Measurements from ENCODE around the gene NEU4. TPM values are rescaled to one million over a fixed set of nuclear protein-coding genes. Genes with fewer than 3 reads are reported as not detected.

The NEU4 gene
- total RNA-seq, 1 donor from 2014 or later, result not detected

DNA sequence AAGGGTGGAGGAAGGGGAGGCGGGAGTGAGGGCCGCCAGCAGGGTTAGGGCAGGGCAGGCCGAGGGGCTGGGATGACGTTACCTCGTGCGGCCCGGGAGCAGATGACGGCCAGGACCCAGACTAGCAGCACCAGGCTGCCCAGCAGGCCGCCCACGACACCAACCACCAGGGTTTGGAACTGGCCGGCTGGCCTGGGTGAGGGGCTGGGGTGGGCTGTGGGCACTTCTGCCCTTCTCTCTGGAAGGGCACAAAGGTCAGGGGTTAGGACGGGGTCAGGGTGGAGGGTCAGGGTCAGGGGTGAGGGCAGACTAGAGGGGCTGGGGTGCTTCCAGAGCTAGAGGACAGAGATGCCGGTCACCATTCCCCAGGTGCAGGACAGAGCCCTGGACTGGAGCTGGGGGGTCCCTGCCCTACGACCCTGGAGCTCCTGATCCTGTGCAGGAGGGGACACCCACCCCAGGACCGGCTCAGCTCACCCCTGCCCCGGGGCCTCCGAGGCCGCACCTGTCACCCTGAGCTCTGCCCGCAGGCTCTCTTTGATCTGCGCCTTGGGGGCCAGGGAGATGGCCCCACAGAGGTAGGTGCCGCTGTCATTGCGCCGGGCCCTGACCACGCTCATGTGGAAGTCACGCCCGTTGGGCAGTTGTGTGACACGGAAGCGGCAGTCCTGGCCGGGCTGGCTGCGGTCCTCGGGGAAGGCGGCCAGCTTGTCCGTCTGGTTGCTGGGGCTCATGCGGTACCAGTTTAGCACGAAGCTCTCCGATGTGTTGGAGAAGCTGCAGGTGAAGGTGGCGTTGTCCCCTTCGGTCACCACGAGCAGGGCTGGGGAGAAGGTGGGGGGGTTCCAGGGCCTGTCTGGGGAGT, 43.4 kb downstream of the NEU4 start:
- TF ChIP-seq, protein P1, sequence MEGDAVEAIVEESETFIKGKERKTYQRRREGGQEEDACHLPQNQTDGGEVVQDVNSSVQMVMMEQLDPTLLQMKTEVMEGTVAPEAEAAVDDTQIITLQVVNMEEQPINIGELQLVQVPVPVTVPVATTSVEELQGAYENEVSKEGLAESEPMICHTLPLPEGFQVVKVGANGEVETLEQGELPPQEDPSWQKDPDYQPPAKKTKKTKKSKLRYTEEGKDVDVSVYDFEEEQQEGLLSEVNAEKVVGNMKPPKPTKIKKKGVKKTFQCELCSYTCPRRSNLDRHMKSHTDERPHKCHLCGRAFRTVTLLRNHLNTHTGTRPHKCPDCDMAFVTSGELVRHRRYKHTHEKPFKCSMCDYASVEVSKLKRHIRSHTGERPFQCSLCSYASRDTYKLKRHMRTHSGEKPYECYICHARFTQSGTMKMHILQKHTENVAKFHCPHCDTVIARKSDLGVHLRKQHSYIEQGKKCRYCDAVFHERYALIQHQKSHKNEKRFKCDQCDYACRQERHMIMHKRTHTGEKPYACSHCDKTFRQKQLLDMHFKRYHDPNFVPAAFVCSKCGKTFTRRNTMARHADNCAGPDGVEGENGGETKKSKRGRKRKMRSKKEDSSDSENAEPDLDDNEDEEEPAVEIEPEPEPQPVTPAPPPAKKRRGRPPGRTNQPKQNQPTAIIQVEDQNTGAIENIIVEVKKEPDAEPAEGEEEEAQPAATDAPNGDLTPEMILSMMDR (conservative IDR thresholded peaks at IDR 0.05; ENCODE audit: low read depth, low read length), result no peak
- DNase-seq (ENCODE audit: low read depth), result no peak
- no peak overlapping the region for H3K4me3 ChIP-seq (ENCODE audit: low read depth, low read length)

DNA sequence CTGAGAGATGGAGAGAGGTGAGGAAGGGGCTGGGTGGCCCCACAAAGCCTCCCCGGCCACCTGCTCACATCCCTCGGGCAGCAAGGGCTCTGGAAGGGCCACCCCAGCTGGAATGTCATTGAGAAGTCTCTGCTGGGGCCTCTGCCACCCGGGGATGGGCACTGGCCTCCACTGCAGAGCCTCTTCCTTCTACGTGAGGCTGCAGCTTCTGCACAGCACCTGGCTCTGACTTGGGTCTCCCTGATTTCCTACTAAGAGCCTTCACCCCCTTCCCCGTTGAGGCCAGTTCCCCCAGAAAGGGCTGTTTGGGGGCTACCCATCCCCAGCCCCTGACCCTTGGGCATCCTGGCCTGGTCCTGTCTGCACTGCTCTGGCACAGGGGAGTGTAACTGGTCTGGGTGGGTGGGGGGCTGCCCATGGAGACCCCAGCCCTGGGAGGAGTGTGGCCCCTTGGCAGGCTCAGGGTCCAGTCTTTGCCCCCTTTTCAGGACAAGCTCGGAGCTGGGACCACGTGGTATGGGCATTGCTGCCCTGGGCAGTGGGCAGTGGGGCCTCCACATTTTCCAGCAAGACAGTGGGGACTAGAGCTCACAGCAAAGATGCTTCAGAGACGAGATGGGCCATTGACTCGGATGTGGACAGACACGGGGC, 44.1 kb downstream of the NEU4 start:
- TF ChIP-seq, protein P1 (conservative IDR thresholded peaks at IDR 0.05; ENCODE audit: low read depth, low read length), result no peak

DNA sequence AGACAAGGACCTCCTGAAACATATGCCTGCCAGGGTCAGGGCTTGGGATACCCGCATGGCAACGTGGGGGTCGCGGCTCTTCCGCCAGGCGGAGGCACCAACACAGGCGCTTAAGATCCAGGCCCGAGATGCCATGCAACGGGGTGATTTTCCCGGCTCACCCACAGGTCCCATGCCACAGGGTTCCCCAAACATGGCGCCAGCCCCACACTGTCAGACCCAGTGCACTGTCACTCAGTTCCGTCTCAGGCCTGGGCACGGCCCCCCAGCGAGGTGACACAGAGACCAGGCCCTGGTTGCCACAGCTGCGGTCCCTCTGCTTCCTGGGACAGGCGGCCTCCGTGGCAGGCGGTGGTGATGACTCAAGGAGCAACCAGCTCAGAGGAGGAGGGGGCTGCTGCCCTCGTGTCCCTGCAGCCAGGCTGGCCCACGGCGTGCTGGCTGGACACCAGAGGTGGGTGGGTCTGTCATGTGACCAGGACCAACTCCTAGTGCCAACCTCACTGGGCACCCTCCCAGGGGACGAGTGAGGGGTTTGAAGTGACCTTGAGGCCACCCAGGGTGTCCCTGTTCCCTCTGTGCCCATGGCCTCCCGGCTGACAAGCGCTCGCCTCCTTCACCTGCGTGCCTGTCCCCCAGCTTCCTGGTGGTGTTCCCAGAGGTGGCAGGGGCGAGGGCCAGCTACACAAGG, 44.8 kb downstream of the NEU4 start:
- TF ChIP-seq, protein P1 (conservative IDR thresholded peaks at IDR 0.05; ENCODE audit: low read depth, low read length), result no peak
- no peak overlapping the region for H3K4me3 ChIP-seq (ENCODE audit: low read depth, low read length)
- DNase-seq (ENCODE audit: low read depth), result no peak

More for the DNA sequence above, 44.1 kb downstream of the NEU4 start:
- no peak for DNase-seq (ENCODE audit: low read depth)
- H3K4me3 ChIP-seq (ENCODE audit: low read depth, low read length), result no peak overlapping the region

DNA sequence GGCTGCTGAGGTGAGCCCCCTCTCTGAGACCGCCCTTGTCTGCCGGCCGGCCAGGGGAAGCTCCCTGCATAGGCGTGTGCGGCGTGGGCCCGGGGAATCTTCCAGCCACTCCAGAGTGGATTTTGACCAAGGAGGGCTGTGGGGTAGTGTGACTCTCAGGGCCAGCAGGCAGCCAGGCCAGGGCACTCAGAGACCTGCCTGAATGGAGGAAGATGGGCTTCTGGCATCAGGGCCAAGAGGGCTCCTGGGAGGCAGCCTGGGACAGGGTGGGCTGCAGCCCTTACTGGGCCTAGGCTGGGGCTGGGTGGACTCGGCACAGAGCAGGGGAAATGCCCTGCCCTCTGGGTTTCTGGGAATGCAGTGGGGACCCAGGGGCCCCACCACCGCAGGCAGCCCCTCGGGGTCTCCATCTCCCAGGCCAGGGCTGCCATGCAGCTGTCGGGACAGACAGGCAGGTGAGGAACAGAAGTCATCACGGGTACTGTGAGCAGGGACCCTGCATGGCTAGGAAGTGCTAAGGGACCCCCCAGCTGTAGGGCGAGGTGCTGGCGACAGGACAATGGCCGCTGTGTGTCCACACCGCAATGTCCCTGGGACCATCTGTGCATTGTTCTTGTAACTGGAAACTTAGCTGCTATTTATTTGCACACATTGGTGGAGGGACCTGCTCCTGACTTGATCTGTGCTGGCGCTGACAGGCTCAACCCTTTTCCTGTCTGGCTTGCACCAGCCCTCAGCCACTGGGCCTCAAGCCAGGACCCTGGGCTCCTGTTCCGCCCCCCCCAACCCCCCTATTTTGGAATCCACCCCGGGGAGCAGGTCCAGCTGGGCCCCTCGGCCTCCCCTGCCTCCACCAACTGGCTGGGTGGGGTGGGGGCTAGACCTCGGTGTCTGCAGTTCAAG, 45.6 kb downstream of the NEU4 start:
- TF ChIP-seq, protein P1 (conservative IDR thresholded peaks at IDR 0.05; ENCODE audit: low read depth, low read length), result no peak
- no peak overlapping the region for H3K4me3 ChIP-seq (ENCODE audit: low read depth, low read length)
- no peak for DNase-seq (ENCODE audit: low read depth)

DNA sequence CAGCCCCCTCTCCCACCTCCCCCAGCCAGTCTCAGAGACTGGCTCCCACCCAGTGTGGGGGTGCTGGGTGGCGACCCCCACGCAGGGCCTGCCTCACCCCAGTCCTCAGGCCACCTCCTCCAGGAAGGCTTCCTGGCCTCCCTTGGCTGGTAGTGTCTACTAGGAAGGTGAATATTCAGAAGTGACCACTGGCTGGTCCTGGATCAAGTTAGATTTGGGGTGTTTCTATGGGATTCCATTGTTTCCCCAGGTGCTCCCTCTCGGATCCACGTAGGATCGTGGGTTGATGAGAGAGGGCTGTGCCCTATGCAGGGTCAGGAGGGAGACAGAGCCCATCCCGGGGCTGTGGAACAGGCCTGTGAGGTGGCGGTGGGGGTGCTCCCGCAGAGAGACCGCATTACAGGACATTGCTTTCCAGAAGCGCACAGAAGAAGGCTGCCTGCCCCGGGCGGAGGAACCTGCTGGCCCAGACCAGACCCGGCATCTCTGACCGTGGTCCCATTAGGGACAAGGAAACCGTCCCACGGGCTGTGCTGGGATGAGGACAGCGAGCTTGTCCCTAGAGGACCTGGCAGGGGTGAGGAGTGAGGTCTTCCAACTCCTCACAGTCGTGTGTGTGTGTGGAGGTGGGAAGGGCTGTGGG, 46.4 kb downstream of the NEU4 start:
- TF ChIP-seq, protein P1 (conservative IDR thresholded peaks at IDR 0.05; ENCODE audit: low read depth, low read length), result no peak
- H3K4me3 ChIP-seq (ENCODE audit: low read depth, low read length), result no peak overlapping the region
- no peak for DNase-seq (ENCODE audit: low read depth)
